NB4 (cell line): ENCODE measurements around the gene CCDC187.

Source experiments
- MYC ChIP-seq: IDR thresholded peaks from 2 replicates; pipeline ENCODE4 v1.6.1; 2011; ENCODE audit warnings: low read depth, low read length
- POLR2A ChIP-seq: IDR thresholded peaks from 2 replicates; pipeline ENCODE4 v1.6.1; 2011; ENCODE audit warnings: mild to moderate bottlenecking; ENCODE audit not compliant: insufficient read length; ENCODE audit errors: extremely low read depth
- TF ChIP-seq, protein P1 (sequence below): IDR thresholded peaks from one replicate; pipeline ENCODE4 v1.5.1; 2012; ENCODE audit warnings: low read depth, low read length

DNA sequence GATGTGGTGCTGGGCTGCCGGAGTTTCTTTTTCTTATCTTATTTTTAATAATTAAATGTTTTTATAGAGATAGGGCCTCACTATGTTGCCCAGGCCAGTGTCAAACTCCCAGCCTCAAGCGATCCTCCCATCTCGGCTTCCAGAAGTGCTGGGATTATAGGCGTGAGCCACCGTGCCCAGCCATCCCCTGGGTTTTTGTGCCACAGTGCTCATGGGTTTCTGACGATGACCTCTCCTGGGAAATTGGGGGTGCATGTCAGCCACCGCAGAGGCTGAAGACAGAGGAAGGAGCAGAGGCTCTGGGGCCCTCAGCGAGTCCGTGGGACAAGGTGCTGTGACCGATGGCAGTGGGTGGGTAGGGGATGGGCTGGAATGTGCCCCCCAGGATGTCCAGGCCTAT, 37.9 kb upstream of the CCDC187 start:
- TF ChIP-seq, protein P1, sequence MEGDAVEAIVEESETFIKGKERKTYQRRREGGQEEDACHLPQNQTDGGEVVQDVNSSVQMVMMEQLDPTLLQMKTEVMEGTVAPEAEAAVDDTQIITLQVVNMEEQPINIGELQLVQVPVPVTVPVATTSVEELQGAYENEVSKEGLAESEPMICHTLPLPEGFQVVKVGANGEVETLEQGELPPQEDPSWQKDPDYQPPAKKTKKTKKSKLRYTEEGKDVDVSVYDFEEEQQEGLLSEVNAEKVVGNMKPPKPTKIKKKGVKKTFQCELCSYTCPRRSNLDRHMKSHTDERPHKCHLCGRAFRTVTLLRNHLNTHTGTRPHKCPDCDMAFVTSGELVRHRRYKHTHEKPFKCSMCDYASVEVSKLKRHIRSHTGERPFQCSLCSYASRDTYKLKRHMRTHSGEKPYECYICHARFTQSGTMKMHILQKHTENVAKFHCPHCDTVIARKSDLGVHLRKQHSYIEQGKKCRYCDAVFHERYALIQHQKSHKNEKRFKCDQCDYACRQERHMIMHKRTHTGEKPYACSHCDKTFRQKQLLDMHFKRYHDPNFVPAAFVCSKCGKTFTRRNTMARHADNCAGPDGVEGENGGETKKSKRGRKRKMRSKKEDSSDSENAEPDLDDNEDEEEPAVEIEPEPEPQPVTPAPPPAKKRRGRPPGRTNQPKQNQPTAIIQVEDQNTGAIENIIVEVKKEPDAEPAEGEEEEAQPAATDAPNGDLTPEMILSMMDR, result no peak
- TF ChIP-seq MYC (no peak), POLR2A (no peak)
